NCI-H82 treated with DMSO at 0.1 percent for 48 hours (cell line): ENCODE measurements around the gene SLC6A18.
A peak's percentile ranks its signal among the peaks of the same experiment; 100 is the strongest.
"Not testable (repeated sequence)": the region's sequence is repeated elsewhere in the genome, so short reads cannot be mapped to it uniquely, and the experiment has no call there.

Experiments used
- DNase-seq: peaks from one replicate; lab custom pipeline; 2025; ENCODE audit not compliant: unreplicated experiment; lab: John Stamatoyannopoulos, UW

Gene SLC6A18

GRCh38 chr5:1251678-1252580, 26.7 kb downstream of the SLC6A18 start:
- peak; percentile 70 for DNase-seq

- DNase-seq, result no peak
Observed at GRCh38 chr5:1252681-1253080, 27.5 kb downstream of the SLC6A18 start.

DNA sequence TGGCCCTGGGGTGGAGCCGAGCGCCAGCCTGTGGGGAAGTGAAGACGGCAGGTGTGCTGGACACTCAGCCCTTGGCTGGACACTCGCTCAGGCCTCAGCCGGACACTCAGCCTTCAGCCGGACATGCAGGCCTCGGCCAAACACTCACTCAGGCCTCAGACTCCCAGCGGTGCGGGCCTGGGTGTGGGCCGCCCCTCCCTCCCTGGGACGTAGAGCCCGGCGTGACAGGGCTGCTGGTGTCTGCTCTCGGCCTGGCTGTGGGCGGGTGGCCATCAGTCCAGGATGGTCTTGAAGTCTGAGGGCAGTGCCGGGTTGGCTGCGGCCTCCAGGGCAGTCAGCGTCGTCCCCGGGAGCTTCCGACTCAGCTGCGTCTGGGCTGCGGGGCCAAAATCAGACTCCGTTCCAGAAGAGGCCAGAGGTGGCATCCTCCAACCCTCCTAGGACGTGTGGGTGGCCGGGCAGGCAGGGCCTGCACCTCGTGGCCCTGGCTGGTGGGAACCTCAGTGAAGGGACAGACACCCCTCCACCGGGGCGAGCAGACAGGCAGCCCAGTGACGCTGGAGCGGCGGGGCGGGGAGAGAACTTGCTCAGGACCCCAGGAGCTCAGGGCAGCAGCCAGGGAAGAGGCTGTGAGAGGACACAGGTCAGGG, 28.4 kb downstream of the SLC6A18 start:
- DNase-seq, result no peak

DNA sequence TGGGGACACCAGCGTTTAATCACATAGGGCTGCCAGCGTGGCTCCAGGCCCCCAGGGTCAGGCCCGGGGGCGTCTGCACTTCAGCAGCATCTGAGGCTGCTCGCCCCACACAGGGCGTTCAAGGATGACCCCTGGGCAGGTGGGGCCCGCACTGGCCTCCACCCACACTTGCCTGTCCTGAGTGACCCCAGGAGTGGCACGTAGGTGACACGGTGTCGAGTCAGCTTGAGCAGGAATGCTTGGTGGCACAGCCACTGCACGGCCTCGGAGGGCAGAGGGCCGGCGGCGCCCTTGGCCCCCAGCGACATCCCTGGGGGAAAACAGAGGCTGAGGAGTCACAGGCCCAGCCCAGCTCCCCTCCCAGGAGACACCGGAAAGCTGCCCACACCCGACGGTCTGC, 29.0 kb downstream of the SLC6A18 start:
- DNase-seq, result no peak

GRCh38 chr5:1255081-1255561, 29.9 kb downstream of the SLC6A18 start:
- no peak for DNase-seq

GRCh38 chr5:1256776-1257175, 31.6 kb downstream of the SLC6A18 start:
- no peak for DNase-seq

GRCh38 chr5:1257363-1257762, 32.2 kb downstream of the SLC6A18 start:
- no peak for DNase-seq

GRCh38 chr5:1257841-1258240, 32.7 kb downstream of the SLC6A18 start:
- no peak for DNase-seq

DNA sequence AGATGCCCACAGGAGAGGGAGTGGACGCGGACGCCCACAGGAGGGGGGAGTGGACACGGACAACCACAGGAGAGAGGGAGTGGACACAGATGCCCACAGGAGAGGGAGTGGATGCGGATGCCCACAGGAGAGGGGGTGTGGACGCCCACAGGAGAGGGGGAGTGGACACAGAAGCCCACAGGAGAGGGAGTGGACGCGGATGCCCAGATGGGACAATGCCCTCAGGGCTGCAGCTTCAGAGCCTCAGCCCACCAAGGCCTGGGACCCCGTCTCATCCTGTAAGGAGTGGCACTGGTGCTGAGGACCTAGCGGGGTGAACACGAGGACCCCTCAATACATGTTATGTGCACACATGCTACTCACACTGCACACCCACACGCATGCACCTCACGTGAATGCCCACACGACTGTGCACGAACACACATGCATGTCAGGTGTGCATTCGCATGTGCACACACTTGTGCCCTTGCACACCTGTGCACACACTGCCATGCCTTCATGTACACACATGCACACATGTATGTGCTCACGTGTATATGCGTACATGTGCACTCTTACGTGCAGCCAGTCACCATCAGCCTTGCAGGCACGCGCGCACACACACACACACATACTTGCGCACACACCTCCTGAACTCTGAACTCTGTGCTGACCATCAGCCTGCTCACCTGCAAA, 34.8 kb downstream of the SLC6A18 start:
- no peak for DNase-seq

DNA sequence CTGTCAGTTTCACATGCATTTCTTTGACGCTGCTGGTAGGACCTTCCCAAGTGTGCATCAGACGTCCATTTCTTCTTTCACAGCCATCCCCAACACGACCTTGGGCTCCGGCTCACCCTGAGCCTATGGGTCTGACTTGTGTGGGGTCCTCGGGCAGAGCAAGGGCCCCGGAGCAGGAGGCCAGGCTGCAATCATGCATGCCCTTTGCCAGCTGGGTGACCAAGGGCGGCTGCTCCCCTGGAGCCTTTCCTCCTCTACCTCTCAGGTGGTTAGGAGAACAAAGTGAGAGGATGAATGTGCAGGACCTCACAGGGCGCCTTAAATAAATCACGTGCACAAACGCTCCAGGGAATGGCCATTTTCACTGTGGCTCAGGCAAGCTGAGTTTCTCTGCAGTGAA, 36.5 kb downstream of the SLC6A18 start:
- DNase-seq, result no peak

DNA sequence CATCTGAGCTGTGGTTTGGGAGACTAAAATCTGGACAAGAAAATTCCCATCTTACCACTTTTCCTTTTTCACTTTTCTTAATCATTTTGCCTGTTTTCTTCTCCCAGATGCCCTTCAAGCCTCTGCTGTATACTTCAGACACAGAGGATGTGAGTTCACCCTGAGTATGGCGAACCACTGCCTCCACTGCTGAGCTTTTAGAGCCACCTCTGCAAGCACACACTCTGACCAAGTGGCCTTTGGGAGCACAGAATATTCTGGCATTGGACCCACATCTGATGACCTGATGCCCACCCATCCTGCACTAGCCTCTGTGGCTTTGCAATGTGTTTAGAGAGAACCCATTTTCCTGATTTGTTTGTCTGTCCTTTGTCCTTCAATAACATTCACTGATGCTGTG, 37.2 kb downstream of the SLC6A18 start:
- DNase-seq, result no peak

DNA sequence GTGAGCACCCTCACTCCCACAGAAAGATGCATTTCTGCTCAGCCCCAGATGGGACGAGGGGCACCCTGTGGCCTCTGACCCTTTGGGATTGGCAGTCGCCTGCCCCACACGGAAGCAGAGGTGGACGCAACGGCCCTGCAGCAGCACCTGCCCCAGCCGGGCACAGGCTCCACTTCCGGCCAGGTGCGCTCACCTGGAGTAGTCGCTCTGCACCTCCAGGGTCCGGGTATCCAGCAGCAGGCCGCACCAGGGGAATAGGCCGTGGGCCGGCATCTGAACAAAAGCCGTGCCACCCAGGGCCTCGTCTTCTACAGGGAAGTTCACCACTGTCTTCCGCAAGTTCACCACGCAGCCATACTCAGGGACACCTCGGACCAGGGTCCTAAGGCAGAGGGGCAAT, 39.0 kb downstream of the SLC6A18 start:
- no peak for DNase-seq

DNA sequence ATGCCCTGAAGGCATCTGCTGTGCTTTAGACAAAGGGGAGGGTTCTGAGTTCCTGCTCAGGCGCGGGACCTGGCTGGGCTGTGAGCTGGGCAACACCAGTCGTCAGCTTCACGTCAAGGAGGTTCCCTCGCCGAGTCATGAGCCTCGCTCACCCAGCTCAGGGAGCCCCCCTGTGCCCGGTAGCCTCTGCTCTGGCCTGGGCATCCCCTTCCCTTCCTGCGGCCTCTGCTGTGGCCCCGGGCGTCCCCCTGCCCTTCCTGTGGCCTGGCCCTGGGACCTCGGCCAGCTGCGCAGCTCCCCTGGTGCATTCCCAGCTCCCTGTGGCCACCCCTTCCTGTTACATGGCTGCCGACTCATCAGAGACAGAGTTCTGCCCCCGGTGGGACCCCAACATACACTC, 39.8 kb downstream of the SLC6A18 start:
- no peak for DNase-seq

- no peak for DNase-seq
Observed at GRCh38 chr5:1265461-1266455, 40.6 kb downstream of the SLC6A18 start.

- no peak for DNase-seq
Observed at GRCh38 chr5:1266791-1267190, 41.6 kb downstream of the SLC6A18 start.

DNA sequence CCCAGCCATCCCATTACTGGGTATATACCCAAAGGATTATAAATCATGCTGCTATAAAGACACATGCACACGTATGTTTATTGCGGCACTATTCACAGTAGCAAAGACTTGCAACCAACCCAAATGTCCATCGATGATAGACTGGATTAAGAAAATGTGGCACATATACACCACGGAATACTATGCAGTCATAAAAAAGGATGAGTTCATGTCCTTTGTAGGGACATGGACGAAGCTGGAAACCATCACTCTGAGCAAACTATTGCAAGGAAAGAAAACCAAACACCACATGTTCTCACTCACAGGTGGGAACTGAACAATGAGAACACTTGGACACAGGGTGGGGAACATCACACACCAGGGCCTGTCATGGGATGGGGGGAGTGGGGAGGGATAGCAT, 42.3 kb downstream of the SLC6A18 start:
- not testable (repeated sequence) for DNase-seq

DNA sequence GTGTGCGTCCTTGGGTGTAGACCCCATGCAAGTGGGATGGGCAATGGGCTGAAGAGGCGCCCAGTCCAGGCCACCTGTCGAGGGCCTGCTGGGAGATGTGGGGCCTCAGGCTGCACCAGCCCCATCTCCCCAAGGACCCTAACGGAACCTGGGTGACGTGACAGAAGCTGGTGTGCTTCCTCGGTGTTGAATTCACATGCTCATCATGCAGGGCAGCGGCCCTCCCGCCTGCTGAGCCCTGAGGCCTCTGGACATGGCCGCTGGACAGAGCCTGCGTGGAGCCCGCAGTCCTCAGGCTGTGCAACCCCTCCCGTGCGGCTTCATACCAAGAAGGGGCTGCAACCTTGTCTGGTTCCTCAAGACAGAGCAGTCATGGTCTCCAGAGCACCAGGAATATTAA, 42.9 kb downstream of the SLC6A18 start:
- DNase-seq, result no peak

DNA sequence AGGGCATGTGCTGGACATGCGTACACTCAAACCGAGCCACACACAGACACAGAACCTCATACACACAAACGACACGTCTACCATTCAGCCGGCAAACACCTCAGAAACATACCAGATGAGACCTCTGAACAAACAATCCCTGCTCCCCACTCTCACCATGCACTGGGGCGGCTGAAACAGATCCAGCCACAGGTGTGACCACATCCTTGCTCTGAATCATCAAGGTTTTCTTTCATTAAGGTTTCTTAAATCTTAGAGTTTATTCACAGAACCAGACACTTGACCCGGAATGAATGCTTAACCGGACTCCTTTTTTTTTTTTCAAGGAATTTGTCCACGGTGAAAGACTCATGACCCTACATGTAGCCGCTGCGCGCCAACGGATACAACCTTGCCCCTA, 43.5 kb downstream of the SLC6A18 start:
- no peak for DNase-seq

DNA sequence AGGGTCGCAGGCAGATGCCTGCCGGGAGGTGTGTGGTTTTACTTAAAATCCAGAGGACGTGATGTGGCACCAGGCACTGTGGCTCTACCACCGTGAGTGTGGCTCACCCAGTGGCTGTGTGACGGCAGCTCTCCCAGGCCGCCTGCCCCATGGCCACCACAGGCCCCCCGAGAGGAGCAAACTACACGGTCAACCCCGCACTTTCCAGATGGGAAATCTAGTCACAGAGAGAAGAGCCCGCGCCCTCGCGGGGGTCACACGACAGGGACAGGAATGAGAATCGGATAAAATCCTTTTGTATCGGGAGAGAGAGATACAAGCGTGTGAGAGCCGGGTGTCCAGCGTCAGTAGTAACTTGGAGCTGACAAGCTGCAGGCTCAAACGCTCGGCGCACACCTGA, 45.2 kb downstream of the SLC6A18 start:
- no peak for DNase-seq
